Neuron (in vitro differentiated cells): ENCODE measurements around the gene YIPF1.
"Not testable (repeated sequence)": the region's sequence is repeated elsewhere in the genome, so short reads cannot be mapped to it uniquely, and the experiment has no call there.

Experiments used
- H2AFZ ChIP-seq: one replicate; pipeline ENCODE4 v1.6.1; 2013; ENCODE audit warnings: low read depth, mild to moderate bottlenecking, inconsistent platforms, low read length, moderate library complexity
- H3K27me3 ChIP-seq: one replicate; pipeline ENCODE4 v1.6.1; 2013; ENCODE audit warnings: low read length; ENCODE audit not compliant: insufficient read depth
- H3K36me3 ChIP-seq: one replicate; pipeline ENCODE4 v1.6.1; 2013; ENCODE audit warnings: low read length; ENCODE audit not compliant: insufficient read depth
- H3K4me1 ChIP-seq: one replicate; pipeline ENCODE4 v1.6.1; 2013; ENCODE audit warnings: low read length; ENCODE audit not compliant: insufficient read depth
- H3K4me3 ChIP-seq: 2 replicates; pipeline ENCODE4 v1.5.1; 2013; ENCODE audit warnings: mild to moderate bottlenecking, low read length, moderate library complexity
- H3K9me3 ChIP-seq: one replicate; pipeline ENCODE4 v1.6.1; 2013; ENCODE audit warnings: low read length

YIPF1 gene

GRCh38 chr1:53816584-53816983 lies 73.0 kb downstream of the YIPF1 start:
- H2AFZ ChIP-seq, H3K4me1 ChIP-seq, H3K27me3 ChIP-seq, H3K4me3 ChIP-seq, H3K9me3 ChIP-seq: not testable (repeated sequence)
- H3K36me3 ChIP-seq: peaks cover 14% of the 10 kb centered on the region

- H3K36me3 ChIP-seq: peaks cover 18% of the 10 kb centered on the region
Measured at GRCh38 chr1:53815484-53815883, 74.1 kb downstream of the YIPF1 start.

GRCh38 chr1:53811414-53811851 lies 78.2 kb downstream of the YIPF1 start:
- no peak overlapping the region for H2AFZ ChIP-seq
- H3K4me3 ChIP-seq: no peak overlapping the region
- peaks cover 34% of the 10 kb centered on the region for H3K36me3 ChIP-seq
- no peaks in the 10 kb centered on the region for H3K27me3 ChIP-seq
- peaks cover 2% of the 10 kb centered on the region for H3K9me3 ChIP-seq
- no peaks in the 10 kb centered on the region for H3K4me1 ChIP-seq

More at GRCh38 chr1:53815484-53815883, 74.1 kb downstream of the YIPF1 start:
- H2AFZ ChIP-seq, H3K27me3 ChIP-seq, H3K4me3 ChIP-seq, H3K9me3 ChIP-seq, H3K4me1 ChIP-seq: not testable (repeated sequence)

- H3K36me3 ChIP-seq: peaks cover 40% of the 10 kb centered on the region
Measured at GRCh38 chr1:53810497-53810896, 79.1 kb downstream of the YIPF1 start.

GRCh38 chr1:53810007-53810406 lies 79.6 kb downstream of the YIPF1 start:
- no peaks in the 10 kb centered on the region for H3K27me3 ChIP-seq
- no peaks in the 10 kb centered on the region for H3K4me1 ChIP-seq
- H3K36me3 ChIP-seq: peaks cover 41% of the 10 kb centered on the region
- peaks cover 2% of the 10 kb centered on the region for H3K9me3 ChIP-seq
- no peak overlapping the region for H2AFZ ChIP-seq
- H3K4me3 ChIP-seq: no peak overlapping the region

More at GRCh38 chr1:53810497-53810896, 79.1 kb downstream of the YIPF1 start:
- H3K9me3 ChIP-seq: peaks cover 2% of the 10 kb centered on the region
- H2AFZ ChIP-seq: no peak overlapping the region
- no peaks in the 10 kb centered on the region for H3K4me1 ChIP-seq
- H3K27me3 ChIP-seq: no peaks in the 10 kb centered on the region
- no peak overlapping the region for H3K4me3 ChIP-seq

- Histone ChIP-seq H2AFZ (no peak overlapping the region), H3K27me3 (no peaks in the 10 kb centered on the region), H3K36me3 (peaks cover 49% of the 10 kb centered on the region), H3K4me3 (no peak overlapping the region), H3K4me1 (no peaks in the 10 kb centered on the region), H3K9me3 (peaks cover 2% of the 10 kb centered on the region)
Measured at GRCh38 chr1:53807916-53808315, 81.7 kb downstream of the YIPF1 start.

GRCh38 chr1:53804791-53805505 lies 84.6 kb downstream of the YIPF1 start:
- Histone ChIP-seq H3K9me3 (no peaks in the 10 kb centered on the region), H3K36me3 (peaks cover 60% of the 10 kb centered on the region), H2AFZ (no peak overlapping the region)

GRCh38 chr1:53804181-53804580 lies 85.4 kb downstream of the YIPF1 start:
- H3K4me3 ChIP-seq: no peak overlapping the region
- H3K27me3 ChIP-seq: no peaks in the 10 kb centered on the region
- no peaks in the 10 kb centered on the region for H3K4me1 ChIP-seq
- no peak overlapping the region for H2AFZ ChIP-seq
- no peaks in the 10 kb centered on the region for H3K9me3 ChIP-seq
- H3K36me3 ChIP-seq: peaks cover 59% of the 10 kb centered on the region

More at GRCh38 chr1:53804791-53805505, 84.6 kb downstream of the YIPF1 start:
- Histone ChIP-seq H3K27me3 (no peaks in the 10 kb centered on the region), H3K4me3 (no peak overlapping the region), H3K4me1 (no peaks in the 10 kb centered on the region)
